Measurements from ENCODE around the gene NCAPG2.

Gene NCAPG2

GRCh38 chr7:158584407-158584806, 120.2 kb downstream of the NCAPG2 start:
- TF ChIP-seq EZH2phosphoT487 (IDR thresholded peaks at IDR 0.05; ENCODE audit: borderline replicate concordance) (no peak), CTCF (conservative IDR thresholded peaks at IDR 0.05; ENCODE audit: low read length) (no peak)
- Histone ChIP-seq H2AFZ (ENCODE audit: low read length) (no peak overlapping the region), H4K20me1 (ENCODE audit: insufficient read depth, low read length, poor library complexity, severe bottlenecking) (no peaks in the 10 kb centered on the region), H3K36me3 (ENCODE audit: insufficient read depth, low read length) (no peaks in the 10 kb centered on the region), H3K4me2 (ENCODE audit: low read depth, low read length, poor library complexity, severe bottlenecking) (no peak overlapping the region), H3K9me3 (ENCODE audit: insufficient read depth, low read depth, low read length) (peaks cover 5% of the 10 kb centered on the region; the same call in 1 of the 2 replicates), H3K9me2 (replicated peaks; ENCODE audit: low read depth, low read length) (no peaks in the 10 kb centered on the region), H3K27me3 (ENCODE audit: insufficient read depth, low read length, poor library complexity, severe bottlenecking) (no peaks in the 10 kb centered on the region), H3K4me3 (ENCODE audit: low read length, poor library complexity, severe bottlenecking) (no peak overlapping the region), H3F3A (ENCODE audit: low read depth) (no peaks in the 10 kb centered on the region), H3K79me2 (ENCODE audit: insufficient read depth, low read length) (no peaks in the 10 kb centered on the region), H3K9ac (ENCODE audit: low read depth, low read length, poor library complexity, severe bottlenecking) (no peak overlapping the region), H3K4me1 (ENCODE audit: insufficient read depth, low read length, poor library complexity, severe bottlenecking) (peaks cover 8% of the 10 kb centered on the region)

- H3K27me3 ChIP-seq (ENCODE audit: insufficient read depth, low read length, poor library complexity, severe bottlenecking) = no peaks in the 10 kb centered on the region
- no peak overlapping the region for H3K4me2 ChIP-seq (ENCODE audit: low read depth, low read length, poor library complexity, severe bottlenecking)
- H2AFZ ChIP-seq (ENCODE audit: low read length) = no peak overlapping the region
- H3K36me3 ChIP-seq (ENCODE audit: insufficient read depth, low read length) = no peaks in the 10 kb centered on the region
- no peak overlapping the region for H3K9ac ChIP-seq (ENCODE audit: low read depth, low read length, poor library complexity, severe bottlenecking)
- H4K20me1 ChIP-seq (ENCODE audit: insufficient read depth, low read length, poor library complexity, severe bottlenecking) = no peaks in the 10 kb centered on the region
- H3K4me3 ChIP-seq (ENCODE audit: low read length, poor library complexity, severe bottlenecking) = no peak overlapping the region
- TF ChIP-seq CTCF (conservative IDR thresholded peaks at IDR 0.05; ENCODE audit: low read length) (no peak), EZH2phosphoT487 (IDR thresholded peaks at IDR 0.05; ENCODE audit: borderline replicate concordance) (no peak)
- no peaks in the 10 kb centered on the region for H3K79me2 ChIP-seq (ENCODE audit: insufficient read depth, low read length)
- peaks cover under 1% of the 10 kb centered on the region; the same call in 1 of the 2 replicates for H3K9me3 ChIP-seq (ENCODE audit: insufficient read depth, low read depth, low read length)
- H3K9me2 ChIP-seq (replicated peaks; ENCODE audit: low read depth, low read length) = no peaks in the 10 kb centered on the region
- peaks cover 8% of the 10 kb centered on the region for H3K4me1 ChIP-seq (ENCODE audit: insufficient read depth, low read length, poor library complexity, severe bottlenecking)
- no peaks in the 10 kb centered on the region for H3F3A ChIP-seq (ENCODE audit: low read depth)
Measured at GRCh38 chr7:158583810-158584209, 120.8 kb downstream of the NCAPG2 start.

- Histone ChIP-seq H3K36me3 (ENCODE audit: insufficient read depth, low read length) (no peaks in the 10 kb centered on the region), H3K9me3 (ENCODE audit: insufficient read depth, low read depth, low read length) (no peaks in the 10 kb centered on the region; the same call in 1 of the 2 replicates), H3K9me2 (replicated peaks; ENCODE audit: low read depth, low read length) (no peaks in the 10 kb centered on the region), H3F3A (ENCODE audit: low read depth) (no peaks in the 10 kb centered on the region), H3K27me3 (ENCODE audit: insufficient read depth, low read length, poor library complexity, severe bottlenecking) (no peaks in the 10 kb centered on the region), H3K4me2 (ENCODE audit: low read depth, low read length, poor library complexity, severe bottlenecking) (no peak overlapping the region), H3K4me3 (ENCODE audit: low read length, poor library complexity, severe bottlenecking) (no peak overlapping the region), H4K20me1 (ENCODE audit: insufficient read depth, low read length, poor library complexity, severe bottlenecking) (no peaks in the 10 kb centered on the region), H3K79me2 (ENCODE audit: insufficient read depth, low read length) (no peaks in the 10 kb centered on the region), H3K9ac (ENCODE audit: low read depth, low read length, poor library complexity, severe bottlenecking) (no peak overlapping the region), H3K4me1 (ENCODE audit: insufficient read depth, low read length, poor library complexity, severe bottlenecking) (peaks cover 8% of the 10 kb centered on the region), H2AFZ (ENCODE audit: low read length) (no peak overlapping the region)
- TF ChIP-seq EZH2phosphoT487 (IDR thresholded peaks at IDR 0.05; ENCODE audit: borderline replicate concordance) (no peak), CTCF (conservative IDR thresholded peaks at IDR 0.05; ENCODE audit: low read length) (no peak)
Measured at GRCh38 chr7:158583143-158583542, 121.5 kb downstream of the NCAPG2 start.

Data from Loucy (cell line).